ENCODE results near the gene WFDC13.

WFDC13 gene

GRCh38 chr20:45725134-45725533, 23.3 kb downstream of the WFDC13 start:
- H3K9ac ChIP-seq (ENCODE audit: low read length): no peak overlapping the region
- H3K9me2 ChIP-seq (ENCODE audit: low read depth, low read length): no peaks in the 10 kb centered on the region
- no peak overlapping the region for H3K4me2 ChIP-seq (ENCODE audit: low read length)
- no peaks in the 10 kb centered on the region for H3K79me2 ChIP-seq (ENCODE audit: insufficient read depth, low read length)
- TF ChIP-seq EZH2 (IDR thresholded peaks at IDR 0.05; ENCODE audit: borderline replicate concordance, low read length): no peak
- no peak for TF ChIP-seq CTCF (IDR thresholded peaks at IDR 0.05; ENCODE audit: low read length)
- H4K20me1 ChIP-seq (ENCODE audit: insufficient read depth, low read length): no peaks in the 10 kb centered on the region
- no peak overlapping the region for H2AFZ ChIP-seq (ENCODE audit: low read length)
- no peaks in the 10 kb centered on the region for H3F3A ChIP-seq (ENCODE audit: insufficient read depth, low read length)
- no peak overlapping the region for H3K4me3 ChIP-seq (ENCODE audit: low read depth, low read length, poor library complexity, severe bottlenecking)
- no peak overlapping the region for H3K27ac ChIP-seq (ENCODE audit: low read depth, low read length, poor library complexity, severe bottlenecking)
- H3K36me3 ChIP-seq (ENCODE audit: insufficient read depth, low read length): no peaks in the 10 kb centered on the region
- no peaks in the 10 kb centered on the region for H3K4me1 ChIP-seq (ENCODE audit: insufficient read depth, low read length, severe bottlenecking)
- H3K9me3 ChIP-seq (ENCODE audit: low read length): no peaks in the 10 kb centered on the region
- H3K27me3 ChIP-seq (ENCODE audit: insufficient read depth, low read length): 0 out of 2 replicates have a peak, but pooled peaks cover 4% of the 10 kb centered on the region

- Histone ChIP-seq H3K9ac (ENCODE audit: low read length) (no peak overlapping the region), H3K4me2 (ENCODE audit: low read length) (no peak overlapping the region), H2AFZ (ENCODE audit: low read length) (no peak overlapping the region), H3K27me3 (ENCODE audit: insufficient read depth, low read length) (0 out of 2 replicates have a peak, but pooled peaks cover 4% of the 10 kb centered on the region), H3K4me3 (ENCODE audit: low read depth, low read length, poor library complexity, severe bottlenecking) (no peak overlapping the region), H4K20me1 (ENCODE audit: insufficient read depth, low read length) (no peaks in the 10 kb centered on the region), H3F3A (ENCODE audit: insufficient read depth, low read length) (no peaks in the 10 kb centered on the region), H3K79me2 (ENCODE audit: insufficient read depth, low read length) (no peaks in the 10 kb centered on the region), H3K9me3 (ENCODE audit: low read length) (no peaks in the 10 kb centered on the region), H3K36me3 (ENCODE audit: insufficient read depth, low read length) (no peaks in the 10 kb centered on the region), H3K27ac (ENCODE audit: low read depth, low read length, poor library complexity, severe bottlenecking) (no peak overlapping the region), H3K9me2 (ENCODE audit: low read depth, low read length) (no peaks in the 10 kb centered on the region), H3K4me1 (ENCODE audit: insufficient read depth, low read length, severe bottlenecking) (no peaks in the 10 kb centered on the region)
- TF ChIP-seq CTCF (IDR thresholded peaks at IDR 0.05; ENCODE audit: low read length) (no peak), EZH2 (IDR thresholded peaks at IDR 0.05; ENCODE audit: borderline replicate concordance, low read length) (no peak)
These were observed 25.2 kb downstream of the WFDC13 start for GRCh38 chr20:45727044-45727443.

GRCh38 chr20:45732199-45732598, 30.4 kb downstream of the WFDC13 start:
- H3K79me2 ChIP-seq (ENCODE audit: insufficient read depth, low read length): no peaks in the 10 kb centered on the region
- no peak overlapping the region for H3K4me2 ChIP-seq (ENCODE audit: low read length)
- 0 out of 2 replicates have a peak, but pooled peaks cover 2% of the 10 kb centered on the region for H3K9me3 ChIP-seq (ENCODE audit: low read length)
- no peak overlapping the region for H2AFZ ChIP-seq (ENCODE audit: low read length)
- H3K27ac ChIP-seq (ENCODE audit: low read depth, low read length, poor library complexity, severe bottlenecking): no peak overlapping the region
- H3K9me2 ChIP-seq (ENCODE audit: low read depth, low read length): no peaks in the 10 kb centered on the region
- TF ChIP-seq CTCF (IDR thresholded peaks at IDR 0.05; ENCODE audit: low read length) (no peak), EZH2 (IDR thresholded peaks at IDR 0.05; ENCODE audit: borderline replicate concordance, low read length) (no peak)
- H3K27me3 ChIP-seq (ENCODE audit: insufficient read depth, low read length): no peaks in the 10 kb centered on the region
- no peak overlapping the region for H3K4me3 ChIP-seq (ENCODE audit: low read depth, low read length, poor library complexity, severe bottlenecking)
- no peaks in the 10 kb centered on the region for H3K4me1 ChIP-seq (ENCODE audit: insufficient read depth, low read length, severe bottlenecking)
- H4K20me1 ChIP-seq (ENCODE audit: insufficient read depth, low read length): no peaks in the 10 kb centered on the region
- no peaks in the 10 kb centered on the region for H3F3A ChIP-seq (ENCODE audit: insufficient read depth, low read length)
- H3K36me3 ChIP-seq (ENCODE audit: insufficient read depth, low read length): no peaks in the 10 kb centered on the region
- H3K9ac ChIP-seq (ENCODE audit: low read length): no peak overlapping the region

Measured in OCI-LY1 (cell line).